ENCODE data around the gene PAXX.

PAXX gene

GRCh38 chr9:137021979-137022661, 29.9 kb downstream of the PAXX start:
- TF ChIP-seq CTCF (IDR thresholded peaks at IDR 0.05; ENCODE audit: low read depth, low read length, missing control alignments) = no peak
- peak; percentile 45 for DNase-seq (ENCODE audit: extremely low read depth, low read depth)
- H3K4me3 ChIP-seq (replicated peaks; ENCODE audit: low read depth, low read length) = no peak overlapping the region

GRCh38 chr9:137022662-137023008, 30.4 kb downstream of the PAXX start:
- no peak for DNase-seq (ENCODE audit: extremely low read depth, low read depth)

DNA sequence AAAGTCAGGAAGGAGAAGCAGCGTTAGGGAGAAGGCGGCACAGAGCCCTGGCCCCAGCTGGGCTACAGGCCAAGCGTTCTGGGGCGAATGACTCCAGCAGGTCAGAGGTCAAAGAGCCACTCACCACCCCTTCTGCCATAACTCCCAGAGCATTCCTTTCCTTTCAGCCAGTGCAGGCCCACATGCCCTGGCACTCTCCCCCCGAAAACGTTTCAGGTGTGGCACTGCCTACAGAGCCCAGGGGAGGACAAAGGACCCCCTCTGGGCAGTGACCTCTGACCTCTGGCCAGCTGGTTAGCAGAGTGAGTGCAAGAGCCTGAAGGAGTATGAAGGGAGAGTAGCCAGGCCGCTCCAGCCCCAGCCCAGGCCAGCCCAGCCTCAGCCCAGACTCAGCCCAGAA, 30.9 kb downstream of the PAXX start:
- DNase-seq (ENCODE audit: extremely low read depth, low read depth) = no peak
- H3K4me3 ChIP-seq (replicated peaks; ENCODE audit: low read depth, low read length) = no peak overlapping the region
- TF ChIP-seq CTCF (IDR thresholded peaks at IDR 0.05; ENCODE audit: low read depth, low read length, missing control alignments) = no peak

More at GRCh38 chr9:137022662-137023008, 30.4 kb downstream of the PAXX start:
- H3K4me3 ChIP-seq (replicated peaks; ENCODE audit: low read depth, low read length) = no peak overlapping the region
- TF ChIP-seq CTCF (IDR thresholded peaks at IDR 0.05; ENCODE audit: low read depth, low read length, missing control alignments) = no peak

DNA sequence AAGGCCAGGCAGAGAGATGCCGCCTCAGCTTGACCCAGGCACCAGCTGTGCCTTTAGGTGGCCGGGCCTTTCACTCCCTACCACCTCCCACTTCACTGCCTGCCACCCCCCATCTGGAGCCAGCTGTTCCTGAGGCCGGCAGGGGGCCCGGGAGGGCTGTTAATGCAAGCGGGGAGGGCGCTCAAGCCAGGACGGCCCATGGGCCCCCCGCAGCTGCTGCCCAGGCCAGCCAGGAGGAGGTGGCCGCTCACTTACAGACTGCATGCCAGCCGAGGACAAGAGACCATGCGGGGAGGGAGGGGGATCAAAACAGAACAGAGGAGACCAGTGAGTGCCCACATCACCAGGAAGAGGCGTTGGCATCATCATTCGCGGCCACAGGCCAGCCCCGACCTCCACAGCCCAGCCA, 31.4 kb downstream of the PAXX start:
- DNase-seq (ENCODE audit: extremely low read depth, low read depth) = no peak
- H3K4me3 ChIP-seq (replicated peaks; ENCODE audit: low read depth, low read length) = no peak overlapping the region
- TF ChIP-seq CTCF (IDR thresholded peaks at IDR 0.05; ENCODE audit: low read depth, low read length, missing control alignments) = no peak

GRCh38 chr9:137025517-137025966, 33.3 kb downstream of the PAXX start:
- TF ChIP-seq CTCF (IDR thresholded peaks at IDR 0.05; ENCODE audit: low read depth, low read length, missing control alignments) = no peak
- DNase-seq (ENCODE audit: extremely low read depth, low read depth) = no peak
- H3K4me3 ChIP-seq (replicated peaks; ENCODE audit: low read depth, low read length) = no peak overlapping the region

DNA sequence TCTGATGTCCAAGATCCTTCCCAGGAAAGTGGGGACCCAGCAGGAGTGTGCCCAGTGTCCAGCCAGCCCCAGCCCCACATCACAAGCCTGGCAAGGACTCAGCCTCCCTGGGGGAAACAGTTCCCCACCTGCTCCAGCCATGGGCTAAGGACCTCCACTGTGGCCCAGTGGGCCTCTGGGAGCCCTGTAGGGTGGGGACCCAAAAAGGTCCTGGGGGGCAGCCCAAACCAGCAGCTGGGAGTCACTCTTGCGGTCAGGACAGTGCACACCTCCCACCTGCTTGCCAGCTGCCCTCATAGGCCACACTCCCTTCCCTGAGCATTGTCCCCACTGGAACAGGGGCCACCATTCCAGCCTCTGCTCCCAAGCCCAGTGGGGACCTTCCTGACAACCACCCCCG, 34.2 kb downstream of the PAXX start:
- no peak for TF ChIP-seq CTCF (IDR thresholded peaks at IDR 0.05; ENCODE audit: low read depth, low read length, missing control alignments)
- H3K4me3 ChIP-seq (replicated peaks; ENCODE audit: low read depth, low read length) = no peak overlapping the region; the same call in 1 of the 2 replicates
- no peak for DNase-seq (ENCODE audit: extremely low read depth, low read depth)

DNA sequence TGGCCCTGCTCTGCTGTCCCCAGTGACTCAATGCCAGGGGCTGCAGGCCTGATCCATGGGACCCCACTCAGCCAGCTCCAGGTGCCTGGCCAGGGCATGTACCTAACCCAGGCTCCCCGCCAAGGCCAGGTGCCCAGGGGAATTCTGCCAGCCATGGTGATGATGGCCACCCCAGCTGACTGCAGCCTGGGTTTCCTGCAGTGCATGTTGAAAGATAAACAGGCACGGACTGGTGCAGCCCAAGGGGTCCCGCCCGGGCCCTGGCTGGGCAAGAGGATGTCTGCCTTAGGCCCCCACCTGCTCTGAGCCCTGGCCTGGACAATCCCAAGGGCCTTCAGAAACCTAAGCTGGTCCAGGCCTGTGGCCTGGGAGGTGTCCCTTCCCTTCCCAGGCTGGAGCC, 34.6 kb downstream of the PAXX start:
- no peak for TF ChIP-seq CTCF (IDR thresholded peaks at IDR 0.05; ENCODE audit: low read depth, low read length, missing control alignments)
- peak overlapping the region; percentile 57 for H3K4me3 ChIP-seq (replicated peaks; ENCODE audit: low read depth, low read length)
- no peak for DNase-seq (ENCODE audit: extremely low read depth, low read depth)

Measured in HFF-Myc (cell line).